Esophagus squamous epithelium (tissue), 4 donors: ENCODE data around the gene DCAKD.

ENCODE experiments used
- POLR2A ChIP-seq, 4 donors: fragments of 450-650 bp; IDR thresholded peaks; one replicate each; pipeline ENCODE4 v1.6.1; 2017; ENCODE audit warnings: antibody characterized with exemption in 4 of 4, mild to moderate bottlenecking in 4 of 4, moderate library complexity in 3 of 4
- TF ChIP-seq, protein P1 (sequence below), 6 experiments: fragments of 450-650 bp in 4 of 6; fragments of 200-600 bp in 2 of 6; sonication (generic) in 2 of 6; IDR thresholded peaks; one replicate each; pipeline ENCODE4 v1.5.1; 2016 to 2019; ENCODE audit warnings: antibody characterized with exemption in 6 of 6, mild to moderate bottlenecking in 4 of 6, moderate library complexity in 4 of 6

DNA sequence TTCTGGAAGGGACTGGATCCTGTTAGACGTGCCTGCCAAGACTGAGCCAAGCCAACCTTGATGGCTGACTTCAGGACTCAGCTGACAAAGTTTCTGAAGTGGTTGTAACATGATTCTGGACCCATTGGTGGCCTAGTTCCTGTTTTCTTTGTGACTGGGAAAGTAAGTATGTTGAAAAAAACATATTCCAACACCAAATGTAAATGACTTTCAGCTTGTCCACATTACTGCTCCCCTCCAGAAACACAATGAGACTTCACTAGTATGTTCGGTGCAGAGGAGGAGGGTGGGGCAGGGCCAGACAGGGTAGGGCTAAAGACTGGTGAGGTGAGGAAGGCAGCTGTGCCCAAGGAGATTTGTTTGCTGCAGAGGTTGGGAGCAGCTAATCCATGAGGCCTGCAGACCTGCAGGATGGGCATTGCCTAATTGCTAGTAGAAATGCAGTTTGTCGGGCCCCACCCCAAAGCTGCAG lies 36.1 kb upstream of the DCAKD start:
- TF ChIP-seq, protein P1, sequence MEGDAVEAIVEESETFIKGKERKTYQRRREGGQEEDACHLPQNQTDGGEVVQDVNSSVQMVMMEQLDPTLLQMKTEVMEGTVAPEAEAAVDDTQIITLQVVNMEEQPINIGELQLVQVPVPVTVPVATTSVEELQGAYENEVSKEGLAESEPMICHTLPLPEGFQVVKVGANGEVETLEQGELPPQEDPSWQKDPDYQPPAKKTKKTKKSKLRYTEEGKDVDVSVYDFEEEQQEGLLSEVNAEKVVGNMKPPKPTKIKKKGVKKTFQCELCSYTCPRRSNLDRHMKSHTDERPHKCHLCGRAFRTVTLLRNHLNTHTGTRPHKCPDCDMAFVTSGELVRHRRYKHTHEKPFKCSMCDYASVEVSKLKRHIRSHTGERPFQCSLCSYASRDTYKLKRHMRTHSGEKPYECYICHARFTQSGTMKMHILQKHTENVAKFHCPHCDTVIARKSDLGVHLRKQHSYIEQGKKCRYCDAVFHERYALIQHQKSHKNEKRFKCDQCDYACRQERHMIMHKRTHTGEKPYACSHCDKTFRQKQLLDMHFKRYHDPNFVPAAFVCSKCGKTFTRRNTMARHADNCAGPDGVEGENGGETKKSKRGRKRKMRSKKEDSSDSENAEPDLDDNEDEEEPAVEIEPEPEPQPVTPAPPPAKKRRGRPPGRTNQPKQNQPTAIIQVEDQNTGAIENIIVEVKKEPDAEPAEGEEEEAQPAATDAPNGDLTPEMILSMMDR (IDR thresholded peaks at IDR 0.05), result no peak
- no peak for TF ChIP-seq POLR2A (IDR thresholded peaks at IDR 0.05)
